HepG2 (cell line): ENCODE measurements around the gene METTL27. TPM values are rescaled to one million over a fixed set of nuclear protein-coding genes. Genes with fewer than 3 reads are reported as not detected.

ENCODE experiments used
- HOXA7 ChIP-seq: sonication (generic); formaldehyde crosslinking; IDR thresholded peaks from 2 replicates; pipeline ENCODE4 v1.8.1; 2022; ENCODE audit warnings: mild to moderate bottlenecking, missing genetic modification reagents, moderate library complexity
- JUND ChIP-seq: sonication (generic); formaldehyde crosslinking; IDR thresholded peaks from 2 replicates; pipeline ENCODE4 v1.8.0; 2022; ENCODE audit warnings: mild to moderate bottlenecking, missing genetic modification reagents
- MEIS1 ChIP-seq: sonication (generic); formaldehyde crosslinking; IDR thresholded peaks from 2 replicates; pipeline ENCODE4 v1.9.0; 2021; ENCODE audit warnings: mild to moderate bottlenecking, missing genetic modification reagents, moderate library complexity, borderline replicate concordance
- MXD1 ChIP-seq: sonication (generic); formaldehyde crosslinking; IDR thresholded peaks from 2 replicates; pipeline ENCODE4 v1.4.0; 2020; ENCODE audit warnings: mild to moderate bottlenecking, missing genetic modification reagents
- MYC ChIP-seq: sonication (generic); formaldehyde crosslinking; IDR thresholded peaks from 2 replicates; pipeline ENCODE4 v1.9.0; 2021; ENCODE audit warnings: missing genetic modification reagents, borderline replicate concordance
- NCOA5 ChIP-seq: sonication (generic); formaldehyde crosslinking; IDR thresholded peaks from 2 replicates; pipeline ENCODE4 v1.4.0; 2020; ENCODE audit warnings: missing genetic modification reagents
- NFE2L1 ChIP-seq: sonication (generic); formaldehyde crosslinking; IDR thresholded peaks from 2 replicates; pipeline ENCODE4 v1.4.0; 2020; ENCODE audit warnings: missing genetic modification reagents, mild to moderate bottlenecking, borderline replicate concordance
- PHB2 ChIP-seq: fragments of 450-650 bp; IDR thresholded peaks from 2 replicates; pipeline ENCODE4 v1.6.1; 2018; ENCODE audit not compliant: partially characterized antibody
- SCMH1 ChIP-seq: sonication (generic); formaldehyde crosslinking; IDR thresholded peaks from 2 replicates; pipeline ENCODE4 v1.9.0; 2021; ENCODE audit warnings: missing genetic modification reagents, mild to moderate bottlenecking, borderline replicate concordance
- TEAD2 ChIP-seq: sonication (generic); formaldehyde crosslinking; IDR thresholded peaks from 2 replicates; pipeline ENCODE4 v1.9.0; 2021; ENCODE audit warnings: missing genetic modification reagents
- ZBTB14 ChIP-seq: sonication (generic); formaldehyde crosslinking; IDR thresholded peaks from 2 replicates; pipeline ENCODE4 v1.4.0; 2020; ENCODE audit warnings: missing genetic modification reagents
- ZBTB43 ChIP-seq: sonication (generic); formaldehyde crosslinking; conservative IDR thresholded peaks from 2 replicates; pipeline ENCODE4 v1.4.0; 2020; ENCODE audit warnings: missing genetic modification reagents
- ZBTB44 ChIP-seq: sonication (generic); formaldehyde crosslinking; IDR thresholded peaks from 2 replicates; pipeline ENCODE4 v1.4.0; 2020; ENCODE audit warnings: missing genetic modification reagents
- ZNF326 ChIP-seq: sonication (generic); formaldehyde crosslinking; IDR thresholded peaks from 2 replicates; pipeline ENCODE4 v1.4.0; 2020; ENCODE audit warnings: missing genetic modification reagents, borderline replicate concordance
- ZNF775 ChIP-seq: sonication (generic); formaldehyde crosslinking; IDR thresholded peaks from 2 replicates; pipeline ENCODE4 v1.4.0; 2020; ENCODE audit warnings: missing genetic modification reagents, mild to moderate bottlenecking, moderate library complexity, borderline replicate concordance
- polyA plus RNA-seq, 8 experiments: library from polyadenylated mRNA; depleted of rRNA in 3 of 8; stranded (reverse) in 7 of 8; unstranded in 1 of 8; fragments of >200 nt; fragmentation: Illumina TruSeq in 4 of 8; extraction: Trizol in 4 of 8; gene quantifications; 2 replicates each; pipeline versions ENCODE4 v1.2.1 to v1.2.3, GENCODE V29; 2011 to 2016; ENCODE audit warnings: low read depth in 4 of 8, missing spikeins in 1 of 8, mixed read lengths in 1 of 8; ENCODE audit not compliant: insufficient read depth in 1 of 8
- total RNA-seq, 5 experiments: library from RNA; depleted of rRNA; stranded (reverse); fragments of >200 nt; fragmentation: Illumina TruSeq; extraction: Trizol; gene quantifications; 2 replicates each; pipeline ENCODE4 v1.2.3, GENCODE V29; 2016; ENCODE audit warnings: low read depth in 1 of 5
- TF ChIP-seq, protein P1 (sequence below): sonication (generic); formaldehyde crosslinking; IDR thresholded peaks from 2 replicates; pipeline ENCODE4 v1.4.0; 2020; ENCODE audit warnings: missing genetic modification reagents, low read depth, mild to moderate bottlenecking, borderline replicate concordance
- TF ChIP-seq, protein P2 (sequence below): sonication (generic); formaldehyde crosslinking; IDR thresholded peaks from 2 replicates; pipeline ENCODE4 v1.5.0; 2020; ENCODE audit warnings: mild to moderate bottlenecking, missing genetic modification reagents, borderline replicate concordance
- TF ChIP-seq, protein P3 (sequence below): sonication (generic); formaldehyde crosslinking; IDR thresholded peaks from 2 replicates; pipeline ENCODE4 v1.4.0; 2020; ENCODE audit warnings: missing genetic modification reagents

METTL27 gene
- total and polyA plus RNA-seq, 2 of the 13 experiments (the other 11 are each of a cell fraction or from before 2014, with no cell fraction given), result 2.0 to 3.0 TPM

- TF ChIP-seq, protein P1, sequence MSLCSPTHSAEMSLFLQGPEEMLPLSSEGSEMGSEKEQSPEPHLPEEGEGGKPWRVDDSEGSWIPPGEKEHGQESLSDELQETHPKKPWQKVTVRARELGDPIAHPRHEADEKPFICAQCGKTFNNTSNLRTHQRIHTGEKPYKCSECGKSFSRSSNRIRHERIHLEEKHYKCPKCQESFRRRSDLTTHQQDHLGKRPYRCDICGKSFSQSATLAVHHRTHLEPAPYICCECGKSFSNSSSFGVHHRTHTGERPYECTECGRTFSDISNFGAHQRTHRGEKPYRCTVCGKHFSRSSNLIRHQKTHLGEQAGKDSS (CRISPR knock-in tag), result no peak
- TF ChIP-seq TEAD2 (CRISPR knock-in tag) (peak; percentile 41; the same call in 1 of the 2 replicates), SCMH1 (CRISPR knock-in tag) (no peak), ZBTB44 (no peak), ZNF326 (no peak), MXD1 (peak; percentile 87; the same call in 1 of the 2 replicates), HOXA7 (CRISPR knock-in tag) (no peak), ZBTB14 (CRISPR knock-in tag) (no peak), JUND (CRISPR knock-in tag) (peak; percentile 26; the same call in 1 of the 2 replicates), ZNF775 (CRISPR knock-in tag) (no peak), MYC (peak; percentile 47; the same call in 1 of the 2 replicates), MEIS1 (CRISPR knock-in tag) (no peak), NCOA5 (CRISPR knock-in tag) (no peak), PHB2 (no peak), NFE2L1 (CRISPR knock-in tag) (no peak), ZBTB43 (CRISPR knock-in tag) (no peak; the same call in 1 of the 2 replicates)
- TF ChIP-seq, protein P2, sequence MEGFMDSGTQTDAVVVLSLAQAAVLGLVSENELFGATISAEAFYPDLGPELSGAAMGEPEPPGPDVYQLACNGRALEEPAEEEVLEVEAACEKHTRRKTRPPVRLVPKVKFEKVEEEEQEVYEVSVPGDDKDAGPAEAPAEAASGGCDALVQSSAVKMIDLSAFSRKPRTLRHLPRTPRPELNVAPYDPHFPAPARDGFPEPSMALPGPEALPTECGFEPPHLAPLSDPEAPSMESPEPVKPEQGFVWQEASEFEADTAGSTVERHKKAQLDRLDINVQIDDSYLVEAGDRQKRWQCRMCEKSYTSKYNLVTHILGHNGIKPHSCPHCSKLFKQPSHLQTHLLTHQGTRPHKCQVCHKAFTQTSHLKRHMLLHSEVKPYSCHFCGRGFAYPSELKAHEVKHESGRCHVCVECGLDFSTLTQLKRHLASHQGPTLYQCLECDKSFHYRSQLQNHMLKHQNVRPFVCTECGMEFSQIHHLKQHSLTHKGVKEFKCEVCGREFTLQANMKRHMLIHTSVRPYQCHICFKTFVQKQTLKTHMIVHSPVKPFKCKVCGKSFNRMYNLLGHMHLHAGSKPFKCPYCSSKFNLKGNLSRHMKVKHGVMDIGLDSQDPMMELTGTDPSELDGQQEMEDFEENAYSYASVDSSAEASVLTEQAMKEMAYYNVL (CRISPR knock-in tag), result 0 out of 2 replicates have a peak, but pooled peaks have one; percentile 25
- TF ChIP-seq, protein P3, sequence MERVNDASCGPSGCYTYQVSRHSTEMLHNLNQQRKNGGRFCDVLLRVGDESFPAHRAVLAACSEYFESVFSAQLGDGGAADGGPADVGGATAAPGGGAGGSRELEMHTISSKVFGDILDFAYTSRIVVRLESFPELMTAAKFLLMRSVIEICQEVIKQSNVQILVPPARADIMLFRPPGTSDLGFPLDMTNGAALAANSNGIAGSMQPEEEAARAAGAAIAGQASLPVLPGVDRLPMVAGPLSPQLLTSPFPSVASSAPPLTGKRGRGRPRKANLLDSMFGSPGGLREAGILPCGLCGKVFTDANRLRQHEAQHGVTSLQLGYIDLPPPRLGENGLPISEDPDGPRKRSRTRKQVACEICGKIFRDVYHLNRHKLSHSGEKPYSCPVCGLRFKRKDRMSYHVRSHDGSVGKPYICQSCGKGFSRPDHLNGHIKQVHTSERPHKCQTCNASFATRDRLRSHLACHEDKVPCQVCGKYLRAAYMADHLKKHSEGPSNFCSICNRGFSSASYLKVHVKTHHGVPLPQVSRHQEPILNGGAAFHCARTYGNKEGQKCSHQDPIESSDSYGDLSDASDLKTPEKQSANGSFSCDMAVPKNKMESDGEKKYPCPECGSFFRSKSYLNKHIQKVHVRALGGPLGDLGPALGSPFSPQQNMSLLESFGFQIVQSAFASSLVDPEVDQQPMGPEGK (CRISPR knock-in tag), result peak; percentile 49; the same call in 1 of the 2 replicates
Measured at GRCh38 chr7:73830681-73831583, 11.4 kb downstream of the METTL27 start, which contains the start of gene CLDN4 (continued).
